PC-3 (cell line): ENCODE data around the gene CCDC171.

ENCODE experiments used
- EZH2 ChIP-seq: fragments of 300-600 bp; sonication (generic); IDR thresholded peaks from one replicate; pipeline ENCODE4 v1.6.1; 2017; ENCODE audit warnings: antibody characterized with exemption, mild to moderate bottlenecking, low read length; ENCODE audit not compliant: unreplicated experiment
- EZH2phosphoT487 ChIP-seq: fragments of 300-600 bp; sonication (generic); IDR thresholded peaks from 2 replicates; pipeline ENCODE4 v1.6.1; 2018; ENCODE audit warnings: mild to moderate bottlenecking, antibody characterized with exemption, low read length, borderline replicate concordance
- TF ChIP-seq, protein P1 (sequence below): fragments of 300-600 bp; sonication (generic); conservative IDR thresholded peaks from 2 replicates; pipeline ENCODE4 v1.5.1; 2017; ENCODE audit warnings: antibody characterized with exemption, low read depth, mild to moderate bottlenecking, low read length

DNA sequence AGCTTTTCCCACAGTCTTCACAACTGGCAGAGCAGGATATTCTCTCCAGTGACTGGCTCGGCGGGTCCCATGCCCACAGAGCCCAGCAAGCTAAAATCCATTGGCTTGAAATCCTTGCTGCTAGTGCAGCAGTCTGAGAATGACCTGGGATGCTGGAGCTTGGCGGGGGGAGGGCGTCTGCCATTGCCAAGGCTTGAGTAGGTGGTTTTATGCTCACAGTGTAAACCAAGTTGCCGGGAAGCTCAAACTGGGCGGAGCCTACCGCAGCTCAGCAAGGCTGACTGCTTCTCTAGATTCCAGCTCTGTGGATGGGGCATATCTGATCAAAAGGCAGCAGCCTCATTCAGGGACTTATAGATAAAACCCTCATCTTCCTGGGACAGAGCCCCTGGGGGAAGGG is 194.1 kb downstream of the CCDC171 start:
- TF ChIP-seq, protein P1, sequence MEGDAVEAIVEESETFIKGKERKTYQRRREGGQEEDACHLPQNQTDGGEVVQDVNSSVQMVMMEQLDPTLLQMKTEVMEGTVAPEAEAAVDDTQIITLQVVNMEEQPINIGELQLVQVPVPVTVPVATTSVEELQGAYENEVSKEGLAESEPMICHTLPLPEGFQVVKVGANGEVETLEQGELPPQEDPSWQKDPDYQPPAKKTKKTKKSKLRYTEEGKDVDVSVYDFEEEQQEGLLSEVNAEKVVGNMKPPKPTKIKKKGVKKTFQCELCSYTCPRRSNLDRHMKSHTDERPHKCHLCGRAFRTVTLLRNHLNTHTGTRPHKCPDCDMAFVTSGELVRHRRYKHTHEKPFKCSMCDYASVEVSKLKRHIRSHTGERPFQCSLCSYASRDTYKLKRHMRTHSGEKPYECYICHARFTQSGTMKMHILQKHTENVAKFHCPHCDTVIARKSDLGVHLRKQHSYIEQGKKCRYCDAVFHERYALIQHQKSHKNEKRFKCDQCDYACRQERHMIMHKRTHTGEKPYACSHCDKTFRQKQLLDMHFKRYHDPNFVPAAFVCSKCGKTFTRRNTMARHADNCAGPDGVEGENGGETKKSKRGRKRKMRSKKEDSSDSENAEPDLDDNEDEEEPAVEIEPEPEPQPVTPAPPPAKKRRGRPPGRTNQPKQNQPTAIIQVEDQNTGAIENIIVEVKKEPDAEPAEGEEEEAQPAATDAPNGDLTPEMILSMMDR, result no peak
- TF ChIP-seq EZH2 (no peak), EZH2phosphoT487 (no peak)
